Neural cell (in vitro differentiated cells): ENCODE results near the gene PYDC1. TPM values are rescaled to one million over a fixed set of nuclear protein-coding genes. Genes with fewer than 3 reads are reported as not detected.

Experiments
- H2AFZ ChIP-seq: fragments of 200-600, 300-800 bp; sonication (generic), shearing (Covaris generic); 2 replicates; pipeline ENCODE4 v1.6.0; 2014; ENCODE audit warnings: low read depth, mild to moderate bottlenecking, antibody characterized with exemption, low read length, moderate library complexity
- H3F3A ChIP-seq: fragments of 200-600 bp; shearing (Covaris generic); 2 replicates; pipeline ENCODE4 v1.6.1; 2016; ENCODE audit warnings: mild to moderate bottlenecking, moderate library complexity, mixed read lengths, antibody characterized with exemption, low read length; ENCODE audit not compliant: insufficient read depth, poor library complexity, severe bottlenecking
- H3K27ac ChIP-seq: fragments of 200-600, 300-800 bp; sonication (generic), shearing (Covaris generic); 2 replicates; pipeline ENCODE4 v1.5.1; 2014; ENCODE audit warnings: mild to moderate bottlenecking, low read length, moderate library complexity
- H3K27me3 ChIP-seq: fragments of 300-800, 200-600 bp; sonication (generic), shearing (Covaris generic); 2 replicates; pipeline ENCODE4 v1.6.0; 2014; ENCODE audit warnings: mild to moderate bottlenecking, low read depth, low read length, moderate library complexity; ENCODE audit not compliant: insufficient read depth
- H3K36me3 ChIP-seq: fragments of 300-800, 200-600 bp; sonication (generic), shearing (Covaris generic); 2 replicates; pipeline ENCODE4 v1.5.1; 2014; ENCODE audit warnings: mild to moderate bottlenecking, antibody characterized with exemption, low read length, moderate library complexity; ENCODE audit not compliant: insufficient read depth
- H3K4me2 ChIP-seq: fragments of 300-800, 200-600 bp; sonication (generic), shearing (Covaris generic); 2 replicates; pipeline ENCODE4 v1.6.0; 2014; ENCODE audit warnings: mild to moderate bottlenecking, low read length
- H3K4me3 ChIP-seq: fragments of 300-800, 200-600 bp; sonication (generic), shearing (Covaris generic); 2 replicates; pipeline ENCODE4 v1.5.1; 2014; ENCODE audit warnings: mild to moderate bottlenecking, low read length, moderate library complexity
- H3K79me2 ChIP-seq: fragments of 200-600 bp; shearing (Covaris generic); replicated peaks from 2 replicates; pipeline ENCODE4 v1.6.0; 2014; ENCODE audit warnings: mild to moderate bottlenecking, low read length, moderate library complexity; ENCODE audit not compliant: insufficient read depth
- H3K9ac ChIP-seq: fragments of 300-800, 200-600 bp; sonication (generic), shearing (Covaris generic); 2 replicates; pipeline ENCODE4 v1.6.1; 2016; ENCODE audit warnings: mild to moderate bottlenecking, low read length, mixed read lengths
- H3K9me2 ChIP-seq: fragments of 200-600 bp; shearing (Covaris generic); 2 replicates; pipeline ENCODE4 v1.6.1; 2016; ENCODE audit warnings: mild to moderate bottlenecking, low read length, mixed read lengths; ENCODE audit not compliant: insufficient read depth
- H3K9me3 ChIP-seq: fragments of 200-600, 300-800 bp; sonication (generic), shearing (Covaris generic); 2 replicates; pipeline ENCODE4 v1.6.1; 2016; ENCODE audit warnings: mild to moderate bottlenecking, mixed run types, low read length, moderate library complexity, mixed read lengths
- H4K20me1 ChIP-seq: fragments of 200-600 bp; shearing (Covaris generic); 2 replicates; pipeline ENCODE4 v1.6.1; 2016; ENCODE audit warnings: mild to moderate bottlenecking, mixed run types; ENCODE audit not compliant: insufficient read depth
- EP300 ChIP-seq: fragments of 450-650 bp; conservative IDR thresholded peaks from 2 replicates; pipeline ENCODE4 v1.6.1; 2014; ENCODE audit warnings: antibody characterized with exemption, mild to moderate bottlenecking, moderate library complexity; ENCODE audit not compliant: poor library complexity, severe bottlenecking
- EZH2 ChIP-seq: fragments of 200-600, 300-800 bp; shearing (Covaris generic), sonication (generic); IDR thresholded peaks from 2 replicates; pipeline ENCODE4 v1.6.1; 2014; ENCODE audit warnings: antibody characterized with exemption, low read length, borderline replicate concordance, mild to moderate bottlenecking; ENCODE audit not compliant: insufficient read depth, poor library complexity, severe bottlenecking
- MXI1 ChIP-seq: fragments of 450-650 bp; conservative IDR thresholded peaks from 2 replicates; pipeline ENCODE4 v1.6.1; 2014; ENCODE audit warnings: antibody characterized with exemption, mild to moderate bottlenecking; ENCODE audit not compliant: poor library complexity, severe bottlenecking
- POLR2AphosphoS5 ChIP-seq: IDR thresholded peaks from 2 replicates; pipeline ENCODE4 v1.6.1; 2012
- RAD21 ChIP-seq: fragments of 450-650 bp; conservative IDR thresholded peaks from 2 replicates; pipeline ENCODE4 v1.6.1; 2014; ENCODE audit warnings: antibody characterized with exemption, mild to moderate bottlenecking, moderate library complexity
- REST ChIP-seq: IDR thresholded peaks from 2 replicates; pipeline ENCODE4 v1.6.1; 2012; ENCODE audit warnings: borderline replicate concordance
- SMC3 ChIP-seq: fragments of 450-650 bp; conservative IDR thresholded peaks from 2 replicates; pipeline ENCODE4 v1.6.1; 2014; ENCODE audit warnings: antibody characterized with exemption, mild to moderate bottlenecking, moderate library complexity; ENCODE audit not compliant: poor library complexity
- TAF1 ChIP-seq: IDR thresholded peaks from 2 replicates; pipeline ENCODE4 v1.6.1; 2012; ENCODE audit warnings: low read depth
- polyA plus RNA-seq: library from polyadenylated mRNA; depleted of rRNA; stranded (reverse); fragments of >200 nt; gene quantifications from 2 replicates; pipeline ENCODE4 v1.2.3, GENCODE V29; 2014
- TF ChIP-seq, protein P1 (sequence below): fragments of 450-650 bp; IDR thresholded peaks from 2 replicates; pipeline ENCODE4 v1.5.1; 2014; ENCODE audit warnings: antibody characterized with exemption, mild to moderate bottlenecking, moderate library complexity; ENCODE audit not compliant: poor library complexity, severe bottlenecking

Gene PYDC1
- polyA plus RNA-seq, 1 donor from 2014 or later, result not detected

DNA sequence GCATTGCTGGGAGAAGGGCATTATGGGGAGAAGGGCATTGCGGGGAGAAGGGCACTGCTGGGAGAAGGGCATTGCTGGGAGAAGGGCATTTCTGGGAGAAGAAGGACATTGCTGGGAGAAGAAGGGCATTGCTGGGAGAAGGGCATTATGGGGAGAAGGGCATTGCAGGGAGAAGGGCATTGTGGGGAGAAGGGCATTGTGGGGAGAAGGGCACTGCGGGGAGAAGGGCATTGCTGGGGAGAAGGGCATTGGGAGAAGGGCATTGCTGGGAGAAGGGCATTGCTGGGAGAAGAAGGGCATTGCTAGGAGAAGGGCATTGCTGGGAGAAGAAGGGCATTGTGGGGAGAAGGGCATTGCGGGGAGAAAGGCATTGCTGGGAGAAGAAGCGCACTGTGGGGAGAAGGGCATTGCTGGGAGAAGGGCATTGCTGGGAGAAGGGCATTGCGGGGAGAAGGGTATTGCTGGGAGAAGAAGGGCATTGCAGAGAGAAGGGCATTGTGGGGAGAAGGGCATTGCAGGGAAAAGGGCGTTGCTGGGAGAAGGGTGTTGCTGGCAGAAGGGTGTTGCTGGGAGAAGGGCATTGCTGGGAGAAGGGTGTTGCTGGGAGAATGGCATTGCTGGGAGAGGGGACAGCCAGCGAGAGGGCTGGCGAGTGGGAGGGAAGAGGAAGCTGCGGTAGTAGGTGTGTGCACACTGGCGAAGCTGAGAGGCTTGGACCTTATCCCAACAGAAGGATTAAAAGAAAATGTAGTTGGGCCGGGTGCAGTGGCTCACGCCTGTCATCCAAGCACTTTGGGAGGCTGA, 4.6 kb upstream of the PYDC1 start:
- no peak for TF ChIP-seq REST
- no peak for TF ChIP-seq MXI1
- no peak for TF ChIP-seq RAD21
- TF ChIP-seq, protein P1, sequence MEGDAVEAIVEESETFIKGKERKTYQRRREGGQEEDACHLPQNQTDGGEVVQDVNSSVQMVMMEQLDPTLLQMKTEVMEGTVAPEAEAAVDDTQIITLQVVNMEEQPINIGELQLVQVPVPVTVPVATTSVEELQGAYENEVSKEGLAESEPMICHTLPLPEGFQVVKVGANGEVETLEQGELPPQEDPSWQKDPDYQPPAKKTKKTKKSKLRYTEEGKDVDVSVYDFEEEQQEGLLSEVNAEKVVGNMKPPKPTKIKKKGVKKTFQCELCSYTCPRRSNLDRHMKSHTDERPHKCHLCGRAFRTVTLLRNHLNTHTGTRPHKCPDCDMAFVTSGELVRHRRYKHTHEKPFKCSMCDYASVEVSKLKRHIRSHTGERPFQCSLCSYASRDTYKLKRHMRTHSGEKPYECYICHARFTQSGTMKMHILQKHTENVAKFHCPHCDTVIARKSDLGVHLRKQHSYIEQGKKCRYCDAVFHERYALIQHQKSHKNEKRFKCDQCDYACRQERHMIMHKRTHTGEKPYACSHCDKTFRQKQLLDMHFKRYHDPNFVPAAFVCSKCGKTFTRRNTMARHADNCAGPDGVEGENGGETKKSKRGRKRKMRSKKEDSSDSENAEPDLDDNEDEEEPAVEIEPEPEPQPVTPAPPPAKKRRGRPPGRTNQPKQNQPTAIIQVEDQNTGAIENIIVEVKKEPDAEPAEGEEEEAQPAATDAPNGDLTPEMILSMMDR, result no peak
- TF ChIP-seq SMC3, result no peak
- no peak for TF ChIP-seq EP300
- TF ChIP-seq POLR2AphosphoS5, result no peak
- TF ChIP-seq EZH2, result no peak
- no peak for TF ChIP-seq TAF1
- Histone ChIP-seq H3K4me2 (no peak overlapping the region), H4K20me1 (no peaks in the 10 kb centered on the region), H3F3A (no peaks in the 10 kb centered on the region), H3K9ac (no peak overlapping the region), H3K9me2 (no peaks in the 10 kb centered on the region), H3K36me3 (no peaks in the 10 kb centered on the region), H3K27me3 (peaks cover 19% of the 10 kb centered on the region), H3K27ac (no peak overlapping the region), H3K4me3 (no peak overlapping the region), H2AFZ (no peak overlapping the region), H3K9me3 (no peaks in the 10 kb centered on the region), H3K79me2 (no peaks in the 10 kb centered on the region)

GRCh38 chr16:31219154-31219741, 2.3 kb upstream of the PYDC1 start:
- Histone ChIP-seq H3K27me3 (peaks cover 42% of the 10 kb centered on the region), H3K9ac (no peak overlapping the region), H3K9me2 (no peaks in the 10 kb centered on the region), H3K4me3 (no peak overlapping the region), H3F3A (no peaks in the 10 kb centered on the region), H2AFZ (no peak overlapping the region), H3K79me2 (no peaks in the 10 kb centered on the region), H3K27ac (no peak overlapping the region), H3K4me2 (no peak overlapping the region), H4K20me1 (no peaks in the 10 kb centered on the region), H3K9me3 (no peaks in the 10 kb centered on the region), H3K36me3 (no peaks in the 10 kb centered on the region)
- TF ChIP-seq, protein P1, result no peak
- TF ChIP-seq REST (no peak), RAD21 (no peak), TAF1 (no peak), POLR2AphosphoS5 (no peak), EP300 (no peak), EZH2 (no peak), MXI1 (no peak), SMC3 (no peak)
